Measurements from ENCODE around the gene DPYD. TPM values are rescaled to one million over a fixed set of nuclear protein-coding genes. Genes with fewer than 3 reads are reported as not detected.

Gene DPYD
- total RNA-seq, 1 experiment from 2014 or later: 12.8 TPM

DNA sequence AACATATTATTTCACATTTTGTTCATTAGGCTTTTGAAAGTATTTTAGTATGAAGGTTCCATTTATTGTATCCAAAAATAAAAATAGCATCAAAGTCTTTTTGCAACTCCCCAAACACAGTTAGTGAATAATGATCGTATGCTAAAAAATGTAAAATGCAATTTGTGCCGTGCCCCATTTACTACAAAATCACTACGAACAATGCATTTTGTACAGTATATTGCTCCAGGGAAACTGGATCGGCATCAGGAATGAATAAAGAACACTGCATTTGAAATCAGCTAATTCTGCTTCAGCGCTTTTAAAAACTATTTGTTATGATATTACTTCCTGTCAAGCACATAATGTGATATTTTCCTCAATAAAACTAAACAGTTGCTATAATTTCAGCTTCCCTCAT is 547.8 kb downstream of the DPYD start:
- H3K4me3 ChIP-seq (ENCODE audit: low read length): no peak overlapping the region
- DNase-seq (no peak), ATAC-seq (no peak)
- H3K4me2 ChIP-seq (ENCODE audit: low read length): no peak overlapping the region
- H3K79me2 ChIP-seq (ENCODE audit: low read length): no peaks in the 10 kb centered on the region
- H2AFZ ChIP-seq (ENCODE audit: low read length): no peak overlapping the region
- no peaks in the 10 kb centered on the region for H3K27me3 ChIP-seq (ENCODE audit: low read length)
- no peaks in the 10 kb centered on the region for H4K20me1 ChIP-seq (ENCODE audit: low read length)
- no peaks in the 10 kb centered on the region for H3K36me3 ChIP-seq (ENCODE audit: low read depth, low read length)
- TF ChIP-seq EZH2phosphoT487 (IDR thresholded peaks at IDR 0.05; ENCODE audit: borderline replicate concordance, low read length) (no peak), CTCF (conservative IDR thresholded peaks at IDR 0.05; ENCODE audit: low read depth, low read length) (no peak), EZH2 (IDR thresholded peaks at IDR 0.05; ENCODE audit: low read length, unreplicated experiment) (no peak)
- H3K9me3 ChIP-seq (ENCODE audit: low read length): no peaks in the 10 kb centered on the region
- intact Hi-C loops (cut with micrococcal nuclease): no loop called here
- no peak overlapping the region for H3K27ac ChIP-seq (ENCODE audit: low read length)
- H3F3A ChIP-seq (ENCODE audit: low read length, unreplicated experiment): no peaks in the 10 kb centered on the region
- ChIA-PET CTCF (no interaction called here), POLR2A (ENCODE audit: unreplicated experiment) (no interaction called here)
- no peaks in the 10 kb centered on the region for H3K4me1 ChIP-seq (ENCODE audit: insufficient read depth, low read length)
- H3K9me2 ChIP-seq (replicated peaks; ENCODE audit: low read length): no peaks in the 10 kb centered on the region
- no peak overlapping the region for H3K9ac ChIP-seq (ENCODE audit: low read length)
- BruUV-seq (replicated peaks): no TSS peak

DNA sequence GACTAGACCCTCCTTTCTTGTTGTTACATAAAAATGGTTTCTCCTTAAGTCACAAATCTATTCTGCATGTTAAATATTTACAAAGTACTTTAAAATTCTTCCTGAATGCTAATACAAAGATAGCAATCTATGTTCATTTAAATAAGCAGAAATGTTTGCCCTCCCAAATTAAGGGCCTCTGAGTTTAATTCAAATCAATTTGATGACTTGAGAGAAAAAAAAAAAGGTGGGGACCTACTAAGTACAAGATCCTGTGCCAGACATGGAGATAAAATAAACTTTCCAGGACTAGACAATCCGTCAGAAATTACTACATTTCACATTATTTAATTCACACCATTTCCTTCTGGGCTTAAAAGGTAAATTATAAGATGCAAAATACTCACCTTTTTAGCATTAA is 548.3 kb downstream of the DPYD start:
- no peak overlapping the region for H3K4me3 ChIP-seq (ENCODE audit: low read length)
- ChIA-PET CTCF (no interaction called here), POLR2A (ENCODE audit: unreplicated experiment) (no interaction called here)
- H3K36me3 ChIP-seq (ENCODE audit: low read depth, low read length): no peaks in the 10 kb centered on the region
- no peak for DNase-seq
- no peaks in the 10 kb centered on the region for H3K4me1 ChIP-seq (ENCODE audit: insufficient read depth, low read length)
- no peak overlapping the region for H3K4me2 ChIP-seq (ENCODE audit: low read length)
- H3K9me2 ChIP-seq (replicated peaks; ENCODE audit: low read length): no peaks in the 10 kb centered on the region
- no peaks in the 10 kb centered on the region for H3F3A ChIP-seq (ENCODE audit: low read length, unreplicated experiment)
- intact Hi-C loops (cut with micrococcal nuclease): no loop called here
- no peak overlapping the region for H3K27ac ChIP-seq (ENCODE audit: low read length)
- H3K27me3 ChIP-seq (ENCODE audit: low read length): no peaks in the 10 kb centered on the region
- TF ChIP-seq CTCF (conservative IDR thresholded peaks at IDR 0.05; ENCODE audit: low read depth, low read length): no peak
- no peak for TF ChIP-seq EZH2phosphoT487 (IDR thresholded peaks at IDR 0.05; ENCODE audit: borderline replicate concordance, low read length)
- no peak overlapping the region for H2AFZ ChIP-seq (ENCODE audit: low read length)
- H3K9ac ChIP-seq (ENCODE audit: low read length): no peak overlapping the region
- H3K9me3 ChIP-seq (ENCODE audit: low read length): no peaks in the 10 kb centered on the region
- ATAC-seq: no peak
- H3K79me2 ChIP-seq (ENCODE audit: low read length): no peaks in the 10 kb centered on the region
- no peaks in the 10 kb centered on the region for H4K20me1 ChIP-seq (ENCODE audit: low read length)
- BruUV-seq (replicated peaks): no TSS peak

GRCh38 chr1:97368296-97368695 is 552.5 kb downstream of the DPYD start:
- no peaks in the 10 kb centered on the region for H4K20me1 ChIP-seq (ENCODE audit: low read length)
- H3K79me2 ChIP-seq (ENCODE audit: low read length): no peaks in the 10 kb centered on the region
- H3K9ac ChIP-seq (ENCODE audit: low read length): no peak overlapping the region
- H3K4me2 ChIP-seq (ENCODE audit: low read length): no peak overlapping the region
- H3K4me1 ChIP-seq (ENCODE audit: insufficient read depth, low read length): 0 out of 2 replicates have a peak, but pooled peaks cover 14% of the 10 kb centered on the region
- no peaks in the 10 kb centered on the region for H3K9me3 ChIP-seq (ENCODE audit: low read length)
- no peaks in the 10 kb centered on the region for H3F3A ChIP-seq (ENCODE audit: low read length, unreplicated experiment)
- no peak overlapping the region for H3K27ac ChIP-seq (ENCODE audit: low read length)
- BruUV-seq (replicated peaks): no TSS peak
- H2AFZ ChIP-seq (ENCODE audit: low read length): no peak overlapping the region
- H3K27me3 ChIP-seq (ENCODE audit: low read length): no peaks in the 10 kb centered on the region
- H3K4me3 ChIP-seq (ENCODE audit: low read length): no peak overlapping the region
- no peak for ATAC-seq
- H3K36me3 ChIP-seq (ENCODE audit: low read depth, low read length): no peaks in the 10 kb centered on the region
- H3K9me2 ChIP-seq (replicated peaks; ENCODE audit: low read length): no peaks in the 10 kb centered on the region
- intact Hi-C loops (cut with micrococcal nuclease): no loop called here
- POLR2A ChIA-PET (ENCODE audit: unreplicated experiment): no interaction called here
- DNase-seq: no peak
- CTCF ChIA-PET: no interaction called here
- TF ChIP-seq CTCF (conservative IDR thresholded peaks at IDR 0.05; ENCODE audit: low read depth, low read length): no peak
- TF ChIP-seq EZH2 (IDR thresholded peaks at IDR 0.05; ENCODE audit: low read length, unreplicated experiment): no peak
- no peak for TF ChIP-seq EZH2phosphoT487 (IDR thresholded peaks at IDR 0.05; ENCODE audit: borderline replicate concordance, low read length)

Data from PC-3 (cell line).